ENCODE results near the gene LMAN1. TPM values are rescaled to one million over a fixed set of nuclear protein-coding genes. Genes with fewer than 3 reads are reported as not detected.

Gene LMAN1
- total RNA-seq, 1 experiment from 2014 or later, result 77.3 TPM

GRCh38 chr18:59318460-59319050 lies 40.5 kb downstream of the LMAN1 start, which contains the start of gene CPLX4 (continued):
- no peak for TF ChIP-seq HMGA2 (CRISPR knock-in tag; IDR thresholded peaks at IDR 0.05)
- TF ChIP-seq KAT7 (CRISPR knock-in tag; IDR thresholded peaks at IDR 0.05; ENCODE audit: borderline replicate concordance), result no peak
- no peak for TF ChIP-seq IRF2 (CRISPR knock-in tag; IDR thresholded peaks at IDR 0.05; ENCODE audit: borderline replicate concordance, low read depth)
- TF ChIP-seq ELF4 (CRISPR knock-in tag; IDR thresholded peaks at IDR 0.05; ENCODE audit: low read depth), result no peak
- no peak for TF ChIP-seq ARID4B (CRISPR knock-in tag; IDR thresholded peaks at IDR 0.05; ENCODE audit: borderline replicate concordance)
- TF ChIP-seq SP1 (CRISPR knock-in tag; conservative IDR thresholded peaks at IDR 0.05), result no peak

GRCh38 chr18:59311631-59312030 lies 47.4 kb downstream of the LMAN1 start:
- no peak overlapping the region for H3K27ac Mint-ChIP-seq
- DNase-seq (ENCODE audit: low spot score) (no peak), ATAC-seq (no peak)
- H3K36me3 Mint-ChIP-seq, result no peaks in the 10 kb centered on the region
- ChIA-PET CTCF (interaction anchor here (2.0 kb wide), 1 partner anchor 91 kb away, joined by 5 read pairs; no protein-coding TSS in a partner anchor), POLR2A (no interaction called here)
- no peaks in the 10 kb centered on the region for H3K9me3 Mint-ChIP-seq
- no peaks in the 10 kb centered on the region for H3K4me1 Mint-ChIP-seq
- no peak for TF ChIP-seq TEAD1 (CRISPR knock-in tag; IDR thresholded peaks at IDR 0.05)
- no peak for TF ChIP-seq ATF6 (CRISPR knock-in tag; IDR thresholded peaks at IDR 0.05)
- no peak for TF ChIP-seq PRRX2 (CRISPR knock-in tag; IDR thresholded peaks at IDR 0.05)
- no peak for TF ChIP-seq KAT7 (CRISPR knock-in tag; IDR thresholded peaks at IDR 0.05; ENCODE audit: borderline replicate concordance)
- TF ChIP-seq AFF4 (CRISPR knock-in tag; IDR thresholded peaks at IDR 0.05; ENCODE audit: borderline replicate concordance), result no peak
- TF ChIP-seq ATF2 (CRISPR knock-in tag; IDR thresholded peaks at IDR 0.05; ENCODE audit: borderline replicate concordance, low read depth), result no peak
- H3K27me3 Mint-ChIP-seq (ENCODE audit: low read depth), result peaks cover 51% of the 10 kb centered on the region
- no peak overlapping the region for H3K4me3 Mint-ChIP-seq

Data from WTC11 (cell line).